BJ (cell line): Measurements from ENCODE around the gene PPP1R7. TPM values are rescaled to one million over a fixed set of nuclear protein-coding genes. Genes with fewer than 3 reads are reported as not detected.

Experiments
- CTCF ChIA-PET: fragments of 350-600 bp; formaldehyde crosslinking; extraction: SDS; loops from one replicate; lab custom pipeline; 2021; ENCODE audit warnings: antibody characterized with exemption, inconsistent platforms; lab: Yijun Ruan, JAX
- POLR2A ChIA-PET: fragments of 300-600 bp; sonication (Branson Sonifier 250); formaldehyde crosslinking; extraction: SDS; loops from one replicate; lab custom pipeline; 2021; ENCODE audit warnings: antibody characterized with exemption; lab: Charles Lee
- DNase-seq: peaks from one replicate; pipeline ENCODE4 v3.0.0-alpha.2; 2011; ENCODE audit warnings: low read depth
- H3K27me3 ChIP-seq: 2 replicates; pipeline ENCODE4 v1.6.0; 2011; ENCODE audit warnings: low read length; ENCODE audit not compliant: control insufficient read depth, insufficient read depth
- H3K36me3 ChIP-seq: 2 replicates; pipeline ENCODE4 v1.5.1; 2011; ENCODE audit warnings: low read length; ENCODE audit not compliant: control insufficient read depth, insufficient read depth
- H3K4me3 ChIP-seq: 2 replicates; pipeline ENCODE4 v1.5.1; 2011; ENCODE audit warnings: low read depth, mild to moderate bottlenecking, control low read depth, low read length
- polyA plus RNA-seq: library from polyadenylated mRNA; depleted of rRNA; stranded (reverse); fragments of >200 nt; gene quantifications from 2 replicates; pipeline ENCODE4 v1.2.3, GENCODE V29; 2011
- TF ChIP-seq, protein P1 (sequence below): IDR thresholded peaks from 2 replicates; pipeline ENCODE4 v1.5.1; 2011; ENCODE audit warnings: low read depth, mild to moderate bottlenecking, control low read depth, inconsistent platforms, low read length, moderate library complexity; ENCODE audit not compliant: insufficient read depth

The PPP1R7 gene
- polyA plus RNA-seq, 1 experiment = 45.8 TPM

DNA sequence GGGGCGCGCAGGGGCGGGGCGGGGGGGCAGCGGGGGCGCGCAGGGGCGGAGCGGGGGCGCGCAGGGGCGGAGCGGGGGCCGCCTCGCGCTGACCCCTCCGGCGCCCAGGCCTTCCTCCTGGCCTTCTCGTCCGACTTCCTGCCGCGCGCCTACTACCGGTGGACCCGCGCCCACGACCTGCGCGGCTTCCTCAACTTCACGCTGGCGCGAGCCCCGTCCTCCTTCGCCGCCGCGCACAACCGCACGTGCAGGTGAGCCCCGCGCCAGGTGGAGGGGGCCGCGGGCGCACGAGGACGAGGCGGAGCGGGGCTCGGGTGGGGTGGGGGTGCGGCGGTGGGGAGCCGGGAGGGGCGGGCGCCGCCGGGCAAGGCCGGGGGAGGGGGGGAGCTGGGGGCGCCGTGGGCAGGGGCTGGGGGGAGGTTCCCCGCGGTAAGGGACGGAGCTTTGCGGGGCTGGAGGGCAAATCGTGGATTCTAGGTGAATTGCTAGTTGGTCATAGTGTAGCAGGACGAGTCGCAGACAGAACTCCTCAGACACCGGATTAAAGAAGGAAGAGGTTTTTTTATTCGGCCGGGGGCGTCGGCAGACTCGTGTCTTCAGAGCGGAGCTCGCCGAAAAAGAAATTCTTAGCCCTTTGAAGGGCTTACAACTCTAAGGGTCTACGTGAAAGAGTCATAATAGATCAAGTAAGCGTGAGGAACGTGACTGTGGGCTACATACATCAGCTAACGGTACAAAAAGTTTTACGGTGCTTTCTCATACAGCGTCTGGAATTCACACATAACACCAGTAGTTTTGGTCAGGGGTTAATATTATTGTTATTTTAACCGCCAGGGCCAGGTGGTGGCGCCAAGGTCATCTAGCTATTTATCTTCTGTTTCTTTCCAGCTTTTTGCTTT is 68.1 kb downstream of the PPP1R7 start:
- no peak for DNase-seq
- H3K27me3 ChIP-seq = no peaks in the 10 kb centered on the region
- peak overlapping the region; percentile 69 for H3K4me3 ChIP-seq
- ChIA-PET CTCF (interaction anchor here (1.1 to 1.6 kb wide), 2 partner anchors 361 to 367 kb away, joined by 3 to 4 read pairs; no protein-coding TSS in a partner anchor), POLR2A (no interaction called here)
- H3K36me3 ChIP-seq = no peaks in the 10 kb centered on the region
- TF ChIP-seq, protein P1, sequence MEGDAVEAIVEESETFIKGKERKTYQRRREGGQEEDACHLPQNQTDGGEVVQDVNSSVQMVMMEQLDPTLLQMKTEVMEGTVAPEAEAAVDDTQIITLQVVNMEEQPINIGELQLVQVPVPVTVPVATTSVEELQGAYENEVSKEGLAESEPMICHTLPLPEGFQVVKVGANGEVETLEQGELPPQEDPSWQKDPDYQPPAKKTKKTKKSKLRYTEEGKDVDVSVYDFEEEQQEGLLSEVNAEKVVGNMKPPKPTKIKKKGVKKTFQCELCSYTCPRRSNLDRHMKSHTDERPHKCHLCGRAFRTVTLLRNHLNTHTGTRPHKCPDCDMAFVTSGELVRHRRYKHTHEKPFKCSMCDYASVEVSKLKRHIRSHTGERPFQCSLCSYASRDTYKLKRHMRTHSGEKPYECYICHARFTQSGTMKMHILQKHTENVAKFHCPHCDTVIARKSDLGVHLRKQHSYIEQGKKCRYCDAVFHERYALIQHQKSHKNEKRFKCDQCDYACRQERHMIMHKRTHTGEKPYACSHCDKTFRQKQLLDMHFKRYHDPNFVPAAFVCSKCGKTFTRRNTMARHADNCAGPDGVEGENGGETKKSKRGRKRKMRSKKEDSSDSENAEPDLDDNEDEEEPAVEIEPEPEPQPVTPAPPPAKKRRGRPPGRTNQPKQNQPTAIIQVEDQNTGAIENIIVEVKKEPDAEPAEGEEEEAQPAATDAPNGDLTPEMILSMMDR = peak; percentile 31

DNA sequence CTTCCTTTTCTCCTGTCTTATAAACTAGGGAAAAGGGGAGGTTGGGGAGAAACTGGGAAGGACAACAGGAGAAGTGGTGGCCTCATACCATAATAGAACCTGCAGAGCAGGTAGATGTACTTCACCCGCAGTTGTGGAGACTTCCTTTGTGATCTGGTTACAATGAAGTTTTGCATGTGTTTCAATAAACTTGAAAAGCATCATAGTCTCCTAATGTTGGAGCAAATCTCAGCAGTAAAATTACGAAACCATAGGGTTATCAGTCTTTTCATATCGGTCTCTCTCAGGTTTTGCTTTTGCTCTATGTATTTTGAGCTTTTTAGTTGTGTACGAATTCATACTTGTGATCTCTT is 68.7 kb downstream of the PPP1R7 start:
- TF ChIP-seq, protein P1 = no peak
- Histone ChIP-seq H3K27me3 (no peaks in the 10 kb centered on the region), H3K4me3 (peak overlapping the region; percentile 69), H3K36me3 (peaks cover 1% of the 10 kb centered on the region; the same call in 1 of the 2 replicates)
- ChIA-PET POLR2A (no interaction called here), CTCF (interaction anchor here (1.1 to 1.6 kb wide), 2 partner anchors 361 to 368 kb away, joined by 3 to 4 read pairs; no protein-coding TSS in a partner anchor)
- no peak for DNase-seq

DNA sequence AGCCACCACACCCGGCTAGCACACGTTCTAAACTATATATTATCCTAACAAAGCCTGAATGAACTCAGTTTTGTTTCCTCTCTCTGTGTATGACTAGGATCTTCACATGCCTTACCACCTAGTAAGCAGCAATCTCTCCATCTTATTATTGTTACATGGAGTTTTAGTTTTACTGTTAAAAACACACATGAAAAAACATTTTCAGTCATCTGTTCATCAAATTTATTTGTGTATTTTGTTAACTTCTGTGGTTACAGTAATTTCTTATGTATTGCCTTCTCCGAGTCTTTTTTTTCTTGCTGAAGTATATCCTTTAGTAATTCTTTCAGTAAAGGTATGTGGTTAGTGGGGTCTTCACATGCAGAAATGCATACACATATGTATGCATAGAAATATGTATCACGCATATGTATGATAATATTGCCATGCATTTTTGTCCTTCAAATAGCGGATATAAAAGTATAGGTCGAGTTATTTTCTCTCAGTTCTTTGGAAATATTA is 69.6 kb downstream of the PPP1R7 start:
- H3K36me3 ChIP-seq = peaks cover 2% of the 10 kb centered on the region; the same call in 1 of the 2 replicates
- H3K27me3 ChIP-seq = no peaks in the 10 kb centered on the region
- TF ChIP-seq, protein P1 = no peak
- POLR2A ChIA-PET = interaction anchor here (0.6 kb wide), 1 partner anchor 57 kb away, joined by 3 read pairs; no protein-coding TSS in a partner anchor
- no peak for DNase-seq
- CTCF ChIA-PET = no interaction called here
- H3K4me3 ChIP-seq = no peak overlapping the region

DNA sequence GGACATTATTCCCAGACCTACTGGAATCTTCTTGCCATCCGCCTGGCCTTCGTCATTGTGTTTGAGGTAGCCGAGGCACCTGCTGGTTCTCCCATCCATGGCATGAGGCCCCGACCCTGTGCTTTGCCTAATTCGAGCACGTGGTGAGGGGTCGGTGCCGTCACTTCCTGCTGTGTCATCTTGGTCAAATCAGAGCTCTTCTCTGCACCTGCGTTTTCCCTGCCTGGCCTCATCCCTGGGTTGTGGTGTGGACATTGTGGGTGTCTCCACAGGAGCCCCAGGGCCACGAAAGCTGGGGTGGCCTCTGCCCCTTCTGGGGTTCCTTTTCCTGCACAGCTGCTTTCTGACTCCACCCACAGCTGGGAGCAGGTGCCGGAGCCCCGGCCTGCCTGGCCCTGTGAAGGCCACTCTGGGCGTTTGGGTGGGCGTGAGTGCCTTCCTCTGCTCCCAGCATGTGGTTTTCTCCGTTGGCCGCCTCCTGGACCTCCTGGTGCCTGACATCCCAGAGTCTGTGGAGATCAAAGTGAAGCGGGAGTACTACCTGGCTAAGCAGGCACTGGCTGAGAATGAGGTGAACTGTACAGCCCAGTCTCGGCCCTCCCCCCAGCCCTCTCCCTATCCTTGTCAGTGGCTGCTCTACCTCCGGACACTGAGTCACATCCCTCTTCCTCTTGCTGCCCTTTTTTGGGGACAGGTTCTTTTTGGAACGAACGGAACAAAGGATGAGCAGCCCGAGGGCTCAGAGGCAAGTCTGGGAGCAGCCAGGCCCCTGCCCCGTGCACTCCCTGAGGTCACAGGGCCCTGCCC is 73.1 kb downstream of the PPP1R7 start:
- peaks cover 24% of the 10 kb centered on the region for H3K36me3 ChIP-seq
- CTCF ChIA-PET = interaction anchor here (1.7 kb wide), 1 partner anchor 372 kb away, joined by 7 read pairs; no protein-coding TSS in a partner anchor

More for the DNA sequence above, 73.1 kb downstream of the PPP1R7 start:
- DNase-seq = no peak
- TF ChIP-seq, protein P1 = no peak
- POLR2A ChIA-PET = no interaction called here
- Histone ChIP-seq H3K27me3 (no peaks in the 10 kb centered on the region), H3K4me3 (no peak overlapping the region)
